Keratinocyte (primary cell): ENCODE data around the gene KIFBP.

ENCODE experiments used
- CTCF ChIP-seq, 3 experiments: IDR thresholded peaks in 1 of 3; conservative IDR thresholded peaks in 1 of 3; optimal IDR thresholded peaks in 1 of 3; 2 replicates in 2 of 3; 3 replicates in 1 of 3; pipeline versions ENCODE3 to v1.5.1; 2011; ENCODE audit warnings: low read length in 3 of 3, mild to moderate bottlenecking in 3 of 3, moderate library complexity in 2 of 3, control low read depth in 1 of 3, inconsistent platforms in 1 of 3; ENCODE audit not compliant: insufficient read depth in 2 of 3; ENCODE audit errors: extremely low read depth in 1 of 3
- EZH2 ChIP-seq: IDR thresholded peaks from one replicate; pipeline ENCODE4 v1.6.1; 2012; ENCODE audit warnings: inconsistent platforms, mild to moderate bottlenecking, low read length, moderate library complexity

GRCh38 chr10:68957284-68957615 is 31.4 kb upstream of the KIFBP start:
- TF ChIP-seq CTCF (optimal IDR thresholded peaks at IDR 0.05 in 1 of 3, IDR thresholded peaks at IDR 0.05 in 1 of 3, conservative IDR thresholded peaks at IDR 0.05 in 1 of 3; ENCODE audit: extremely low read depth in 1 of 3, insufficient read depth in 2 of 3, low read length in 3 of 3), result no peak
- TF ChIP-seq EZH2, result no peak
